OCI-LY3 (cell line): ENCODE data around the gene NOC2L.

Source experiments
- H2AFZ ChIP-seq: fragments of 200-600, 300-600 bp; shearing (Covaris generic); 2 replicates; pipeline ENCODE4 v1.6.0; 2014; ENCODE audit warnings: antibody characterized with exemption, low read depth, low read length
- H3K27ac ChIP-seq: fragments of 200-600, 300-600 bp; sonication (generic); 2 replicates; pipeline ENCODE4 v1.5.1; 2014; ENCODE audit warnings: mild to moderate bottlenecking, low read length, moderate library complexity, mixed read lengths
- H3K27me3 ChIP-seq: fragments of 200-600, 300-600 bp; sonication (generic); 2 replicates; pipeline ENCODE4 v1.6.1; 2014; ENCODE audit warnings: low read depth, low read length, mixed read lengths
- H3K36me3 ChIP-seq: fragments of 200-600, 300-600 bp; sonication (generic); replicated peaks from 2 replicates; pipeline ENCODE3; 2014; ENCODE audit warnings: low read depth, low read length, mixed read lengths
- H3K4me1 ChIP-seq: fragments of 300-600, 200-600 bp; sonication (generic); 2 replicates; pipeline ENCODE4 v1.6.1; 2014; ENCODE audit warnings: low read length, mixed read lengths
- H3K4me2 ChIP-seq: fragments of 200-600, 300-600 bp; sonication (generic); 2 replicates; pipeline ENCODE4 v1.6.1; 2014; ENCODE audit warnings: low read length, mixed read lengths
- H3K4me3 ChIP-seq: fragments of 300-600, 200-600 bp; sonication (generic); 2 replicates; pipeline ENCODE4 v1.5.1; 2014; ENCODE audit warnings: antibody characterized with exemption, mild to moderate bottlenecking, low read length, moderate library complexity
- H3K79me2 ChIP-seq: fragments of 300-600, 200-600 bp; shearing (Covaris generic); 2 replicates; pipeline ENCODE4 v1.6.1; 2014; ENCODE audit warnings: mild to moderate bottlenecking, low read length, mixed read lengths
- H3K9ac ChIP-seq: fragments of 300-600, 200-600 bp; shearing (Covaris generic); 2 replicates; pipeline ENCODE4 v1.6.0; 2014; ENCODE audit warnings: mild to moderate bottlenecking, low read length, moderate library complexity
- H3K9me3 ChIP-seq: fragments of 200-600, 300-600 bp; shearing (Covaris generic); 2 replicates; pipeline ENCODE4 v1.6.1; 2014; ENCODE audit warnings: low read length, mixed read lengths; ENCODE audit not compliant: insufficient read depth
- H4K20me1 ChIP-seq: fragments of 200-600, 300-600 bp; sonication (generic); 2 replicates; pipeline ENCODE4 v1.6.1; 2016; ENCODE audit warnings: low read length, mixed read lengths; ENCODE audit not compliant: insufficient read depth
- EZH2phosphoT487 ChIP-seq: fragments of 200-600 bp; shearing (Covaris generic); IDR thresholded peaks from 2 replicates; pipeline ENCODE4 v1.6.1; 2018; ENCODE audit warnings: antibody characterized with exemption, mixed run types, low read depth
- TF ChIP-seq, protein P1 (sequence below): fragments of 200-600, 300-600 bp; sonication (generic); IDR thresholded peaks from 2 replicates; pipeline ENCODE4 v1.5.1; 2014; ENCODE audit warnings: antibody characterized with exemption, low read length, low read depth

The NOC2L gene

DNA sequence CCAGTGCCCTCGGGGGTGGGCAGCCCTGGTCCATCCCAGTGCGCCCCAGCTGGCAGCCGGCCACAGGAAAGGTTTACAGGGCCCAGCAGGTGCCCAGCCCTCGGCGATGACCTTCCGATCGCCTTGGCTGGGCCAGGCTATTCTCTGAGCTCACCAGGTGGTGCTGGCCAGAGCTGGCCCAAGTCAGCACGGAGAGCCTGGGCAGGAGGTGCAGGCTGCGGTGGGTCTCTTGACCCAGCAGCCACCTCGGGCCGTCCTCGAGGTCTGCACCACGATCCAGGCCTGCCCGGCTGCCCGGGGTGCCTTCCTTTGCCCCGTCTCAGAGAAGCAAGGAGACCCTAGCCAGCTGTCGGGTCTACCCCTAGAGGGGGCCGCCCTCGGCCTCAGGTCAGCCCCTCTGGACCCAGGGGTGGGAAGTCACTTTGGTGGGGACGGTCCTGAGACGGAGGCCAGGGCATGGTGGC lies 22.5 kb upstream of the NOC2L start:
- Histone ChIP-seq H3K4me3 (no peak overlapping the region), H3K9ac (no peak overlapping the region), H2AFZ (no peak overlapping the region), H3K27ac (no peak overlapping the region), H3K4me1 (no peaks in the 10 kb centered on the region), H3K36me3 (no peaks in the 10 kb centered on the region), H3K79me2 (no peaks in the 10 kb centered on the region), H3K27me3 (no peaks in the 10 kb centered on the region), H4K20me1 (no peaks in the 10 kb centered on the region), H3K9me3 (no peaks in the 10 kb centered on the region), H3K4me2 (no peak overlapping the region)
- no peak for TF ChIP-seq EZH2phosphoT487
- TF ChIP-seq, protein P1, sequence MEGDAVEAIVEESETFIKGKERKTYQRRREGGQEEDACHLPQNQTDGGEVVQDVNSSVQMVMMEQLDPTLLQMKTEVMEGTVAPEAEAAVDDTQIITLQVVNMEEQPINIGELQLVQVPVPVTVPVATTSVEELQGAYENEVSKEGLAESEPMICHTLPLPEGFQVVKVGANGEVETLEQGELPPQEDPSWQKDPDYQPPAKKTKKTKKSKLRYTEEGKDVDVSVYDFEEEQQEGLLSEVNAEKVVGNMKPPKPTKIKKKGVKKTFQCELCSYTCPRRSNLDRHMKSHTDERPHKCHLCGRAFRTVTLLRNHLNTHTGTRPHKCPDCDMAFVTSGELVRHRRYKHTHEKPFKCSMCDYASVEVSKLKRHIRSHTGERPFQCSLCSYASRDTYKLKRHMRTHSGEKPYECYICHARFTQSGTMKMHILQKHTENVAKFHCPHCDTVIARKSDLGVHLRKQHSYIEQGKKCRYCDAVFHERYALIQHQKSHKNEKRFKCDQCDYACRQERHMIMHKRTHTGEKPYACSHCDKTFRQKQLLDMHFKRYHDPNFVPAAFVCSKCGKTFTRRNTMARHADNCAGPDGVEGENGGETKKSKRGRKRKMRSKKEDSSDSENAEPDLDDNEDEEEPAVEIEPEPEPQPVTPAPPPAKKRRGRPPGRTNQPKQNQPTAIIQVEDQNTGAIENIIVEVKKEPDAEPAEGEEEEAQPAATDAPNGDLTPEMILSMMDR = no peak

DNA sequence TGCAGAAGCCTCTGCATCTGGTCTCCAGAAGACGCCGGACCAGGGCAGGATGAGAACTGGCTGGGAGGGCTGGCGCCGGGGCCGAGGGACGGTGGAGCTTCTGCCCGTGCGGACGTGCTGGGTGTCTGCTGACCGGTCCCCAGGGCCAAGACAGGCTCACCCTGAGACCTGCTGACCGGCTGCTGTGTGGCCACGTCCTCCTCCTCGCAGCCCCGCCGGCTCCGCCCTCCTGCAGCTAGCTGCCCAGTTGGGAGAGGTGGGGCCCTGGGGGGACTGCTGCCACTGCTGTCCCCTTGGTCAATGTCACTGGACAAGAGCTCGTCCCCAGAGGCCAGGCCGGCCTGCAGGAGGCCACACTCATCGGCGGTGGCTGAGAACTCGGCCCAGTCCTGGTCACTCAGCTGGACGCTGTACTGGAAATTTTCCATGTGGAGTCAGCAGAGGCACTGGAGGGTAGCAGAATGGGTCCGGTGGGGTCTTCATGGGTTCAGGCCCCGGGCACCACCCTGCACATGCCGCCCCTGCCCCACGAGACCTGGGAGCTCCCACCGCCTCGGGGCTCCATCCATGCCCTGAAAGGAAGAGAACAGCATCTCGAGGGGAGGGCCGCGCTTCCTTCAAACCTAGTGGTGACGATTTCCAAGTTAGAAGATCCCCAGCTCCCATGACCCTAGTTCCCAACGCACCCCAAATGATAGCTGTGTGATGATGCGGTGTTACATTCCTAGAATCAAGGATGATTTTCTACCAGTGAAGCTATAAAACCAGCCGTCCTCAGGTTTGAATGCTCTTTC lies 21.7 kb upstream of the NOC2L start:
- H3K4me2 ChIP-seq = no peak overlapping the region
- no peaks in the 10 kb centered on the region for H3K36me3 ChIP-seq
- no peaks in the 10 kb centered on the region for H3K79me2 ChIP-seq
- H4K20me1 ChIP-seq = no peaks in the 10 kb centered on the region
- no peak overlapping the region for H3K9ac ChIP-seq
- H3K27me3 ChIP-seq = no peaks in the 10 kb centered on the region
- H3K27ac ChIP-seq = no peak overlapping the region
- no peak overlapping the region for H3K4me3 ChIP-seq
- no peaks in the 10 kb centered on the region for H3K4me1 ChIP-seq
- no peak overlapping the region for H2AFZ ChIP-seq
- TF ChIP-seq, protein P1 = no peak
- TF ChIP-seq EZH2phosphoT487 = no peak
- H3K9me3 ChIP-seq = no peaks in the 10 kb centered on the region

DNA sequence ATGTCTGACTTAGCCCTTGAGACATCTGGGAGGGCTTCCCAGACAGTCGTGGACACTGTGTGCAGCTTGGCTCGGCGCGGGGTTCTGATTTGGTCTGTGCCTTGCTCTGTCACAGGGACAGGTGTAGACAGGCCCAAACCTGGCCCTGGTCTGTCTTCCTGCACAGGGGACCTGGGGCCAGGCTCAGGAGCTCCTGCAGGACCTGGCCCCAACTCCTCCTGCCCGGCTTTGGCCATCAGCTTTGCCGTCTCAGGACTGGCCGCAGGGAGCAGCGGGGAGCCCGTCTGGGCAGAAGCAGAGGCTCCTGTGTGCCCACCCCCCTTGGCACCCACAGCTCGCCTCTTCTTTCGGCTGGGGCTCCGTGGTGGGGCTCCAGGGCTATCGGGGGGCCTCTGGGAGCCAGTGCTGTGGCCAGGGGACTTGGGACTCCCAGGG lies 21.1 kb upstream of the NOC2L start:
- no peak for TF ChIP-seq EZH2phosphoT487
- TF ChIP-seq, protein P1 = no peak
- Histone ChIP-seq H3K79me2 (no peaks in the 10 kb centered on the region), H3K4me3 (no peak overlapping the region), H3K4me2 (no peak overlapping the region), H3K27ac (no peak overlapping the region), H4K20me1 (no peaks in the 10 kb centered on the region), H3K36me3 (no peaks in the 10 kb centered on the region), H3K27me3 (peaks cover 4% of the 10 kb centered on the region; the same call in 1 of the 2 replicates), H3K9me3 (no peaks in the 10 kb centered on the region), H2AFZ (no peak overlapping the region), H3K9ac (no peak overlapping the region), H3K4me1 (no peaks in the 10 kb centered on the region)

DNA sequence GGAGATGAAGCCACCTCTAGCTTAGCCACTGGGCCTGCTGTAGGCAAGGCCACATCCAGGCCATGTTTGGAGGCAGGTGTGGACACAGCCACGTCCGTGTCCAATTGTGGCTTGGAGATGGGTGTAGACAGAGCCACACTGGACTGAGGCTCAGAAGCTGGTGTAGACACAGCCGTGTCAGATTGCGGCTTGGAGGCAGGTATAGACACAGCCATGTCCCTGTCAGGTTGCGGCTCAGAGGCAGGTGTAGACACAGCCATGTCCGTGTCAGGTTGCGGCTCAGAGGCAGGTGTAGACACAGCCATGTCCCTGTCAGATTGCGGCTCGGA lies 20.7 kb upstream of the NOC2L start:
- Histone ChIP-seq H3K36me3 (no peaks in the 10 kb centered on the region), H3K9ac (no peak overlapping the region), H3K4me3 (no peak overlapping the region), H3K4me1 (no peaks in the 10 kb centered on the region), H2AFZ (no peak overlapping the region), H3K27ac (no peak overlapping the region), H3K27me3 (peaks cover 4% of the 10 kb centered on the region; the same call in 1 of the 2 replicates), H3K9me3 (no peaks in the 10 kb centered on the region), H4K20me1 (no peaks in the 10 kb centered on the region), H3K4me2 (no peak overlapping the region), H3K79me2 (no peaks in the 10 kb centered on the region)
- TF ChIP-seq, protein P1 = no peak
